ENCODE data around the gene ASF1B.

The ASF1B gene

DNA sequence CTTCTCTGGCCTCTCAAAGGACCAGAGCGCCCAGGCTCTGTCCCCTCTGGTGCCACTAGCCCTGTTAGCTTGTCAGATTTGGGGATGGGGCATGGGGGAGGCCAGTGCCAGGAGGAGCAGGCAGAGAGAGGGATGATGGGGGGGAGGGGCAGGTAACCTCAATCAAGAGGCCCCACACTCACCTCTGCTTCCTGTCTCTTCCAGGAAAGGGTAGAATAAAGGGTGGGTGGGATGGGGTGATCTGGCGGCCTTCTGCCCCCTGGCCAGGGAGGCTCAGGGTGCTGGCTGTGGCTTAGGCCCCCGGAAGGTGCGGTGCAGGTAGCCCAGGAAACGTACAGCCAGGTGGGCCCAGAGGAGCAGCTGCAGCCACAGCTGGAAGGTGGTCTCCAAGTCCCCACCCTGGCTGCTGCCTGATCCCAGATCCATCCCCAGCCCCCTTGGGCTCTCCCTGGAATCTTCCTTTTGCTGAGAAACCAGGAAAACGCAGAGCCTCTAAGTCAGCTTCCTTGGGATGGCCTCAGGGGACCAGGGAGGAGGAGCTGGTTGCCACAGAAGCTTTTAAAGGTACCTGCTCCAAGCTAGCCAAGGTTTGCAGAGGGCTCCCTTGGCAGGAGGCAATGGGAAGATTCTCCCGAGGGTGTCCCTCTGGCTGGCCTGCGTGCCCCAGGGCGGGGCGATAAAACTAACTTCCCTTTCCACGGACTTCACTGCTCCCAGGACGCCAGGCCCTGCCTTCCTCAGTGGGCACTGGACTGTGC lies 24.2 kb downstream of the ASF1B start:
- H3K27ac Mint-ChIP-seq, result peak overlapping the region; percentile 90

DNA sequence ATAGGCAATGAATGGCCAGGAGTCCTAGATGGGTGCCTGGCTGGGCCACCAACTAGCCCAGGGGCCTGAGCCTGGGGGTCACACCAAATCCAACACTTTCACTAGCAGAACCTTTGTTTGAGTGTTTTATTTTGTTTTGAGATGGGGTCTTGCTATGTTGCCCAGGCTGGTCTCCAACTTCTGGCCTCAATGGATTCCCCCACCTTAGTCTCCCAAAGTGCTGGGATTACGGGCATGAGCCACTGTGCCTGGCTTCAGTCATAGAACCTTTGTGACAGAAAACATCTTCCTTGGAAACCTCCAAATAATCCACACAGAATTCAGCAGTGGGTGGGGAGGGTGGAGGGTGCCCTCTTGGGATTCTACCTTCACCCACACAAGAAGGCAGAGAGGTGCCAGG lies 24.9 kb downstream of the ASF1B start:
- no peak overlapping the region for H3K4me3 Mint-ChIP-seq
- no peak overlapping the region for H3K27ac Mint-ChIP-seq
- peaks cover 9% of the 10 kb centered on the region for H3K36me3 Mint-ChIP-seq (ENCODE audit: low read depth)
- no peak for DNase-seq
- TF ChIP-seq, protein P1, sequence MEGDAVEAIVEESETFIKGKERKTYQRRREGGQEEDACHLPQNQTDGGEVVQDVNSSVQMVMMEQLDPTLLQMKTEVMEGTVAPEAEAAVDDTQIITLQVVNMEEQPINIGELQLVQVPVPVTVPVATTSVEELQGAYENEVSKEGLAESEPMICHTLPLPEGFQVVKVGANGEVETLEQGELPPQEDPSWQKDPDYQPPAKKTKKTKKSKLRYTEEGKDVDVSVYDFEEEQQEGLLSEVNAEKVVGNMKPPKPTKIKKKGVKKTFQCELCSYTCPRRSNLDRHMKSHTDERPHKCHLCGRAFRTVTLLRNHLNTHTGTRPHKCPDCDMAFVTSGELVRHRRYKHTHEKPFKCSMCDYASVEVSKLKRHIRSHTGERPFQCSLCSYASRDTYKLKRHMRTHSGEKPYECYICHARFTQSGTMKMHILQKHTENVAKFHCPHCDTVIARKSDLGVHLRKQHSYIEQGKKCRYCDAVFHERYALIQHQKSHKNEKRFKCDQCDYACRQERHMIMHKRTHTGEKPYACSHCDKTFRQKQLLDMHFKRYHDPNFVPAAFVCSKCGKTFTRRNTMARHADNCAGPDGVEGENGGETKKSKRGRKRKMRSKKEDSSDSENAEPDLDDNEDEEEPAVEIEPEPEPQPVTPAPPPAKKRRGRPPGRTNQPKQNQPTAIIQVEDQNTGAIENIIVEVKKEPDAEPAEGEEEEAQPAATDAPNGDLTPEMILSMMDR (IDR thresholded peaks at IDR 0.05), result no peak
- H3K27me3 Mint-ChIP-seq (ENCODE audit: low read depth, poor library complexity), result peaks cover under 1% of the 10 kb centered on the region
- H3K9me3 Mint-ChIP-seq, result no peaks in the 10 kb centered on the region
- peaks cover 55% of the 10 kb centered on the region for H3K4me1 Mint-ChIP-seq

More for the DNA sequence above, 24.2 kb downstream of the ASF1B start:
- DNase-seq, result no peak
- Mint-ChIP-seq H3K4me3 (no peak overlapping the region), H3K9me3 (no peaks in the 10 kb centered on the region), H3K4me1 (peaks cover 59% of the 10 kb centered on the region), H3K36me3 (ENCODE audit: low read depth) (peaks cover 6% of the 10 kb centered on the region), H3K27me3 (ENCODE audit: low read depth, poor library complexity) (peaks cover 2% of the 10 kb centered on the region)
- TF ChIP-seq, protein P1 (IDR thresholded peaks at IDR 0.05), result no peak

DNA sequence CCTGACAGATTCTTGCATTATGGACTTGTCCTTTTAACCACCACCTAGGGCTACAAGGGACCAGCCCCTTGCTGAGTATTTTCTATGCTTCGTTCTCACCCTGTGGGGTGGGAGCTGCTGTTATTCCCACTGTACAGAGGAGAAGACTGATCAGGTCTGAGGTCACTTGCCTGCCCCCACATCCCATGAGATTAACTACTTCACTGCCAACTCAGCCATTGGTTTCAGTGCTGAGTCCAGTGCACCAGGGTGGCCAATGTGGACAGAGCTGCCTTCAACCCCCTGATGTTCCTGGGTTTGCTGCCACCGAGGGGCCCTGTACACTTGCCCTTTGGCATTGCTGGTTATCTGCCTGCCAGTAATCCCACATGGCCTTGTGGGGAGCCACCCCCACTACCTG lies 25.7 kb downstream of the ASF1B start:
- H3K27ac Mint-ChIP-seq, result no peak overlapping the region
- H3K9me3 Mint-ChIP-seq, result no peaks in the 10 kb centered on the region
- TF ChIP-seq, protein P1 (IDR thresholded peaks at IDR 0.05), result no peak
- no peak overlapping the region for H3K4me3 Mint-ChIP-seq
- DNase-seq, result no peak
- H3K4me1 Mint-ChIP-seq, result peaks cover 46% of the 10 kb centered on the region
- H3K36me3 Mint-ChIP-seq (ENCODE audit: low read depth), result peaks cover 13% of the 10 kb centered on the region
- no peaks in the 10 kb centered on the region for H3K27me3 Mint-ChIP-seq (ENCODE audit: low read depth, poor library complexity)

DNA sequence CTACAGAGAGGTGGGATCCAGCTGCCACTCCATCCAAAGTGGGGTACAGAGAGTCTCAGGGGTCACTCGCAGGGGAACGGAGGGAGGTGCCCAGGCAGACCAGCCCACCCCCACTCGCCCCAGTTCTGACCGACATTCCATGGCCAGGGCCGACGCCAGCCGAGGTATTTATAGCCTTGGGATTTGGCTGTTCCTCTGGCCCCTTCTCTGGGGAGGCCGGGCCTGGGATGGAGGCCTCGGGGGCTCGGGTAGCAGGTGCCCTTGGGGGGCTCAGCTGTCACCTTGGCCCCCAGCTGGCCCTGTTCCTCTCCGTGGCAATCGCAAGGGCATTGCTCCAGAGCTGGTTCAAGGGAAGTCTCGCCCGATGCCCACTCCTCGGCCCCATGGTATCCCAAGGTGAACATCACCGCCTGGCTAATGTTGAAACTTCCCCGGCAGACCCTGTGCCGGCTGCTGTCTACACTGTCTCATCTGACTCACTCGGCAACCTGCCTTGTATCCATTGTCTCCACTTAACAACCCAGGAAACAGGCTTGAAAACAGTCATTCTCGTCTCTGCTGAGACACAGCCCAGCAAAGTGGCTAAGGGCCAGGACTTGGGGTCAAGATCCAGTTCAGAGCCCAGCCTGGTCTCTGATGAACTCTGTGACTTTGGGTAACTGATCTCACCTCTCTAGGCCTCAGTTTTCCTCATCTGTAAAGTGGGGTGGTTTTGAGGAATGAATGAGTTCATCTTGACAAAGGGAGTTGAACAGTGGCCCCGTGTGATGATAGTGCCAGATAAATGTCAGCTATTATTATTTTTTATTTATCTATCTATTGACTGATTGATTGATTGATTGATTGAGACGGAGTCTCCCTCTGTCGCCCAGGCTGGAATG lies 28.6 kb downstream of the ASF1B start:
- H3K4me3 Mint-ChIP-seq, result no peak overlapping the region
- TF ChIP-seq, protein P1 (IDR thresholded peaks at IDR 0.05), result no peak
- H3K36me3 Mint-ChIP-seq (ENCODE audit: low read depth), result peaks cover 19% of the 10 kb centered on the region
- peak overlapping the region; percentile 82 for H3K27ac Mint-ChIP-seq
- peaks cover 24% of the 10 kb centered on the region for H3K4me1 Mint-ChIP-seq
- DNase-seq, result no peak
- no peaks in the 10 kb centered on the region for H3K9me3 Mint-ChIP-seq
- H3K27me3 Mint-ChIP-seq (ENCODE audit: low read depth, poor library complexity), result no peaks in the 10 kb centered on the region

DNA sequence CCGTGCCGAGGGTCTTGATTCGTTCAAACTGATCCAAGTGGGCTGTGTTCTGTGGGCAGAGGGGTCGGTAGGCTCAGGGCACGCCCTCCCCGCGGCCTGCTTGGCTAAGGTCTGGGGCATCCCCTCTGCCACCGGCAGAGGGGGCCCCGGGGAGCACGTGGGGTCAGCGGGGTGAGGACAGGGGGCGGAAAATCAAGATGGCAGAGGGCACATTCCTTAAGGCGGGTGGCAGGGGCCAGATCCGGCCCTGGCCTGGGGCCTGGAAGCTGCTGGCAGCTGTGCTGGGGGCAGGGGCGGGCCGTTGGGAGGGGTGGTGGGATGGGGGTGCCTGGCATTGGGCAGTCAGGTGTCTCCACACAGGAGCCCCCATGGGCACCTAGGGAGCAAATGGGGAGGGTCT lies 29.5 kb downstream of the ASF1B start:
- Mint-ChIP-seq H3K4me3 (no peak overlapping the region), H3K4me1 (peaks cover 17% of the 10 kb centered on the region), H3K9me3 (no peaks in the 10 kb centered on the region), H3K27ac (peak overlapping the region; percentile 36), H3K27me3 (ENCODE audit: low read depth, poor library complexity) (no peaks in the 10 kb centered on the region), H3K36me3 (ENCODE audit: low read depth) (peaks cover 19% of the 10 kb centered on the region)
- TF ChIP-seq, protein P1 (IDR thresholded peaks at IDR 0.05), result no peak
- no peak for DNase-seq

Data from nephron progenitor cell (in vitro differentiated cells).